H54 (cell line): ENCODE data around the gene ELANE.
"Not testable (repeated sequence)": the region's sequence is repeated elsewhere in the genome, so short reads cannot be mapped to it uniquely, and the experiment has no call there.

Experiments
- DNase-seq: peaks from one replicate; pipeline ENCODE4 v3.0.0; 2011; ENCODE audit warnings: low spot score, mixed read lengths; ENCODE audit not compliant: insufficient read length
- FAIRE-seq: peaks from 3 replicates; lab custom pipeline; 2011; peaks lifted over from hg19 to GRCh38; lab: Jason Lieb, UNC
- POLR2A ChIP-seq: IDR thresholded peaks from 2 replicates; pipeline ENCODE4 v1.6.1; 2011; ENCODE audit warnings: low read depth, mild to moderate bottlenecking, low read length

The ELANE gene

DNA sequence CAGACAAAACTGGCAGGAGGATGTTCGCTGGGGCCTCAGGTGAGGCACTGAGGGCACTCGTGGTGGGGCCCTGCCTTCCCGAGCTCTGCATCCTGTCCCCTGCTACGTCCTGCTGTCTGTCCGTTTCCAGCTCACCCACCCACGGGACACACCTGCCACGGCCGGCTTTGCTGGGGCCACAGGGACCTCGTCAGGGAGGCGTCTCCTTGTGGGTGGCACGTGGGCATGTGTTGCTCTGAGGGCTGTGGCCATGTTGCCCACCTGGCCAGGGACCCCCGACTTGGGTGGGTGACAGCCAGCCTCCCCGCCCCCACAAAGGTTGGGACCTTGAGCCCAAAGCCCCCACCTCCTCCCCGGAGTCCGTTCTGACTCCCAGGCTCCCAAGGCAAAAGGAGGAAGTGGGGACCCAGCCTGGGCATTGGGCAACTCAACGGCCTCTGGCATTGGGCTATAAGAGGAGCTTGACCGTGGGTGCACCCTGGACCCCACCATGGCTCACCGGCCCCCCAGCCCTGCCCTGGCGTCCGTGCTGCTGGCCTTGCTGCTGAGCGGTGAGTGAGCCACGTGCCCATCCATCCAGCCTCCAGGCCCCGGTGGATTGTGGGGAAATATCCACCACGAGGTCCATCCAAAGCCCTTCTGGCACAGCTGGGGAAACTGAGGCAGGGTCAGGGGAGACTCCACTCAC lies 11.4 kb upstream of the ELANE start, which contains the start of gene PRTN3:
TSS of gene PRTN3 (plus strand) at position 481 of the 688 bp plus-strand sequence. CDS start at position 491, 10 bp downstream.
- no peak for TF ChIP-seq POLR2A
- FAIRE-seq, result no peak
- no peak for DNase-seq

DNA sequence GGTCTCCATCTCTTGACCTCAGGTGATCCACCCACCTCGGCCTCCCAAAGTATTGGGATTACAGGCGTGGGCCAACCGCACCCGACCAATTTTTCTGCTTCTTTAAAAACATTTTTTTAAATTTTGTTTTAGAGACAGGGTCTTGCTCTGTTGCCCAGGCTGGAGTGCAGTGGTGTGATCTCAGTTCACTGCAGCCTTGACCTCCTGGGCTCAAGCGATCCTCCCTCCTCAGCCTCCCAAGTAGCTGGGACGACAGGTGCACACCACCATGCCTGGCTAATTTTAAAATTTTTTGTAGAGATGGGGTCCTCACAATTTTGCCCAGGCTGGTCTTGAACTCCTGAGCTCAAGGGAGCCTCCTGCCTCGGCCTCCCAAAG lies 9.3 kb upstream of the ELANE start:
- not testable (repeated sequence) for FAIRE-seq, DNase-seq

DNA sequence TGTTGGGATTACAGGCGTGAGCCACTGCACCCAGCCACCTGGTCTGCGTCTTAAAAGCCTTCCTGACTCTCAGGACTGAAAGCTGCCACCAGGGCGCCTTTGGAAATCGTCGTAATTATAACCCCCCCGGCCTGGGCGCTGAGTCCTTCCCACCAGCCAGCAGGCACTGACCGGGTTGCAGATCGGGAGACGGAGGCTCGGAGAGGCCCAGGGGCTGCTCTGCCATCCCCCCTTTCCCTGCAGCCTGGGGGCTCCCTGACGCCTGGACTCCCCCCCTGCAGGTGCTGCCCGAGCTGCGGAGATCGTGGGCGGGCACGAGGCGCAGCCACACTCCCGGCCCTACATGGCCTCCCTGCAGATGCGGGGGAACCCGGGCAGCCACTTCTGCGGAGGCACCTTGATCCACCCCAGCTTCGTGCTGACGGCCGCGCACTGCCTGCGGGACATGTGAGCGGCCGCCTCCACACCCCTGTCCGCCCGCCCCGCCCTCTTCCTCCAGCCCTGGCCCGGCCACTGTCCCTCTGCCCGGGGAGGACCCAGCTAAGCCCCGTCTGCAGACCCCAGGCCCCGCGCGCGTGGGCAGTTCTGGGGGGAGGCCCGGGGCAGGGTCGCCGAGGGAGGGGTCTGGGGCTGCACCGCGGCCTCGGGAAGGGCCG lies 8.8 kb upstream of the ELANE start:
- DNase-seq (no peak), FAIRE-seq (no peak)
- TF ChIP-seq POLR2A, result no peak

DNA sequence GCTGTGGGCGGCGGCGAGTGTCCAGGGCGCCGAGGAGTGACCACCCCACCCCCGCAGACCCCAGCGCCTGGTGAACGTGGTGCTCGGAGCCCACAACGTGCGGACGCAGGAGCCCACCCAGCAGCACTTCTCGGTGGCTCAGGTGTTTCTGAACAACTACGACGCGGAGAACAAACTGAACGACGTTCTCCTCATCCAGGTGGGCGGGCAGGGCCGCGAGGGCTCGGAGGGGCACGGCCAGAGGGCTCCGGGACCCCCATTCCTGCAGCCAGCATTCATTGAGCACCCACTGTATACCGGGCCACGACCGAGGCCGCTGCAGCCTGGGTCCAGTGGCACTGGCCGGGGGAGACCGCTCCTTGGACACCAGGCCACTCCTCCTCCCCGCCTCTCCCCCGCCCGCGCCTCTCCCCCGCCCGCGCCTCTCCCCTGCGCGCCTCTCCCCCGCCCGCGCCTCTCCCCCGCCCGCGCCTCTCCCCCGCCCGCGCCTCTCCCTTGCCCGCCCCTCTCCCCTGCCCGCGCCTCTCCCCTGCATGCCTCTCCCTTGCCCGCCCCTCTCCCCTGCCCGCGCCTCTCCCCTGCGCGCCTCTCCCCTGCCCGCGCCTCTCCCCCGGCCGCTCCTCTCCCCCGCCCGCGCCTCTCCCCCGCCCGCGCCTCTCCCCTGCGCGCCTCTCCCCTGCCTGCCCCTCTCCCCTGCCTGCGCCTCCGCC lies 8.1 kb upstream of the ELANE start:
- TF ChIP-seq POLR2A, result no peak
- DNase-seq (no peak), FAIRE-seq (no peak)

DNA sequence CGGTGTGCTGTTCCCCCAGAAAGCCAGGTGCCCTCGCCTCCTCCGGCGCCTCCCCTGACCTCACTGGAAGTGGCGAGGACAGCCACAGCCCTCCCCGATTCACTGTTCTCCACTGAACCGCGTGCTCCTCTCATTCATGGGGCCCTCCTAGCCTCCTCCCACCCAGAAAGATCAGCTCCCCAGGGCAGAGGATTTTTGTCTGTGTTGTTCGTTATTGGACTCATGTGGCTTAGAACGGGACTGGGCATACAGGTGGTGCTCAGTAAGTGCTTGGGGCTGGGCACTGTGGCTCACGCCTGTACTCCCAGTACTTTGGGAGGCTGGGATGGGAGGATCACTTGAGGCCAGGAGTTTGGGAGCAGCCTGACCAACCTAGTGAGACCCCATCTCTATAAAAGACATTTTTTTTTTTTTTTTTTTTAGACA lies 7.5 kb upstream of the ELANE start:
- FAIRE-seq (no peak), DNase-seq (no peak)
- no peak for TF ChIP-seq POLR2A

DNA sequence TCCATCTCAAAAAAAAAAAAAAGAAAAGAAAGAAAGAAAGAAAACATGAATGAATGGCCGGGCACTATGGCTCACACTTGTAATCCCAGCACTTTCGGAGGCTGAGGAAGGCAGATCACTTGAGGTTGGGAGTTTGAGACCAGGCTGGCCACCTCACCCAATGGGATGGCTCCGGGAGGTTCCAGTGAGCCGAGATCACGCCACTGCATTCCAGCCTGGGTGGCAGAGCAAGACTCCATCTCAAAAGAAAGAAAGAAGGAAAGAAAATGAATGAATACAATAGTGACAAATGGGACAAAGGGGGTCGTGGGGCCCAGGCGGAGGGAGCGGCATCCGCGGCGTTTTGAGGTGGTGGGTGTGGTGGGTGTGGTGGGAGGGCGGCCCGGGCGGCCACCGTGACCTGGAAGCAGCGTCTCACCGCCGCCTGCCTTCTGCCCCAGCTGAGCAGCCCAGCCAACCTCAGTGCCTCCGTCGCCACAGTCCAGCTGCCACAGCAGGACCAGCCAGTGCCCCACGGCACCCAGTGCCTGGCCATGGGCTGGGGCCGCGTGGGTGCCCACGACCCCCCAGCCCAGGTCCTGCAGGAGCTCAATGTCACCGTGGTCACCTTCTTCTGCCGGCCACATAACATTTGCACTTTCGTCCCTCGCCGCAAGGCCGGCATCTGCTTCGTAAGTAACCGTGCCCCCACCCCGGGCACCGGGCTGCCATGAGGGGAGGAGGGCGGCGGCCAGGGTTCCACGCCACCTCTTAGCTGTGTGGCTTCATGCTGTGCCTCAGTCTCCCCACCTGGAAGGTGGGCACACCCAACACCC lies 6.2 kb upstream of the ELANE start:
- TF ChIP-seq POLR2A, result no peak
- DNase-seq (no peak), FAIRE-seq (no peak)

DNA sequence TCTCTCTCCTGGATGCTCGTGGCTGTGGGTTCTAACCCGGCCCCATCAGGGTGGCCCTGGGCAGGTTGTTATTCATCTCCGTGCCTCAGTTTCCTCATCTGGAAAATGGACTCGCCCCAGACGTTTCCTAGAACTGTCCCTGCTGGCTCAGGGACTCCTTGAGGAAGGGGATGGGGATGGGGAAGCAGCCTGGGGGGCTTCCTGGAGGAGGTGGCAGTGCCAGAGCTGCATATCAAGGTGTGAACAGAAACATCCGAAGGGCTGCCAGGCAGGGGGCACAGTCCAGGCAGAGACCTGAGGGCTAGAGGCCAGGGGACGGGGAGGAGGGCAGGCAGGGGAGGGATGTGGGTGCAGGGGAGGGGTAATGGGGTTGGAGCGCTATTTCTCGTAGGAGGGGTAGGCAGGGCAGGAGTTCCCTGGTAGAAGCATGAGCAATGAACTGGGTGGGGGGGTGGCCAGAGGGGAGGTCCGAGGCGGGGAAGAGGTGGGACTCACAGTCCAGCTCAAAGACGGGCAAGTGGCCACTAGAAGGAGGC lies 3.6 kb upstream of the ELANE start:
- DNase-seq (no peak), FAIRE-seq (no peak)
- no peak for TF ChIP-seq POLR2A

DNA sequence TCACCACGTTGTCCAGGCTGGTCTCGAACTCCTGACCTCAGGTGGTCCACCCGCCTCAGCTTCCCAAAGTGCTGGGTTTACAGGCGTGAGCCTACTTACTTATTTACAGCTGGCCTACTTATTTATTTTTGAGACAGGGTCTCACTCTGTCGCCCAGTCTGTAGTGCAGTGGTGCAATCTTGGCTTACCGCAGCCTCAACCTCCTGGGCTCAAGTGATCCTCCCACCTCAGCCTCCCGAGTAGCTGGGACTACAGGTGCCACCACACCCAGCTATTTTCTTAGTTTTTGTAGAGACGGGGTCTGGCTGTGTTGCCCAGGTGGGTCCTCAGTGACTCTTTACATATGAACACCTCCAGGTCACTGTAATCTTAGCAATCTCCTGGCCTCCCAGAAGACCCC lies 2.9 kb upstream of the ELANE start:
- not testable (repeated sequence) for DNase-seq, FAIRE-seq

DNA sequence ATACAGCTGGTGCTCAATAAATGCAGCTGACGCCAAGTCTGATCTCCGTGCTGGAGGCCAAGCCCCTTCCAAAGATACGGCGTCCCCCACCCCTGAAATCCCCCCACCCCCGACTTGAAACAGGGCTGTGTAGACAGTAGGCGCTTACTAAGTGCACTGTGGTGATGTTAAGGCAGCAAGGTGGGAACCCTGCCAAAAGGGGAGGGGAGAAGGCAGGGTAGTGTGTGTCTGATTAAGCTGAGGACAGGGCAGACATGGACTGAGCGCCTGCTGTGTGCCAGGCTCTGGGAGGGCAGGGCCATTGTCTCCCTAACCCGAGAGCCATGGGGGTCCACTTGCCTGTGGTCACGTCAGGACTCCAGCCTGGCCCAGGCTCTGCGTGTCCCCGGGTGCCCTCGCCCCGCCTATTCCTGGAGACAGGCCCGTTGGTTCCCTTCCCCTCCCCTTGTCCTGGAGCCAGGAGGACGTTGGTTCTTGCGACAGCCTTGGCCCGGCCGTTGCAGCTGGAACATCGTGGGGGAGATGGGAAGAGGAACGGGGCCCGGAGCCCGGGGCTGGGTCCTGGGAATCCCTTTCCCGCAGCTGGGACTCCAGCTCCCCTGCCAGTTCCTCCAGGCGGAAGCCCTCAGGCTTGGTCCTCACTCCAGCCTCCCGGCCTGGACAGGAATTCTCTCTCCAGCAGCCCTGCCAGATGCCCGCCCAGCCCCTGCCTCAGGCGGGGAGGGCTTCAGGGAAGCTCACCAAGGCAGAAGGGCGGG lies 1.7 kb upstream of the ELANE start:
- FAIRE-seq (peak; percentile 90), DNase-seq (peak; percentile 96)
- TF ChIP-seq POLR2A, result peak; percentile 20; the same call in 1 of the 2 replicates

DNA sequence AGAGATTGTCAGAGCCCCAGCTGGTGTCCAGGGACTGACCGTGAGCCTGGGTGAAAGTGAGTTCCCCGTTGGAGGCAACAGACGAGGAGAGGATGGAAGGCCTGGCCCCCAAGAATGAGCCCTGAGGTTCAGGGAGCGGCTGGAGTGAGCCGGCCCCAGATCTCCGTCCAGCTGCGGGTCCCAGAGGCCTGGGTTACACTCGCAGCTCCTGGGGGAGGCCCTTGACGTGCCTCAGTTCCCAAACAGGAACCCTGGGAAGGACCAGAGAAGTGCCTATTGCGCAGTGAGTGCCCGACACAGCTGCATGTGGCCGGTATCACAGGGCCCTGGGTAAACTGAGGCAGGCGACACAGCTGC lies 1.1 kb upstream of the ELANE start:
- no peak for TF ChIP-seq POLR2A
- DNase-seq (no peak), FAIRE-seq (no peak)

DNA sequence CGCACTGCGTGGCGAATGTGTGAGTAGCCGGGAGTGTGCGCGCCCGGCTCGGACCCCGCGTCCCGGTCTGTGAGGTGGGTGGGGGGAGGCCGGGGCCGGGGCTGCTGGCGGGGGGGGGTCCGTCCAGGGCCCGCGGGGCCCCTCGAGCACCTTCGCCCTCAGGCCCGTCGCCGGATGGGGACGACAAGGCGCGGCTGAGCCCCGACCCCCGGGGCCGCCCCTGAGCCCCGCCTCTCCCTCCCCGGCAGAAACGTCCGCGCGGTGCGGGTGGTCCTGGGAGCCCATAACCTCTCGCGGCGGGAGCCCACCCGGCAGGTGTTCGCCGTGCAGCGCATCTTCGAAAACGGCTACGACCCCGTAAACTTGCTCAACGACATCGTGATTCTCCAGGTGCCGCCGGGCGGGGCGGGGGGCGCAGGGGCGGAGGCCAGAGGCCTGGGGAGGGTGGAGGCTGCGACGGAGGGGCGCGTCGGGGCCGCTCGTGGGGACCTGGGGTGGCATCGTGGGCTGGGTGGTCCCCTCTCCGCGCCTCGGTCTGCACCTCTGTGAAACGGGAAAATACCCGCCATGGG lies 997 bp downstream of the ELANE start:
- TF ChIP-seq POLR2A, result no peak
- FAIRE-seq, result no peak

DNA sequence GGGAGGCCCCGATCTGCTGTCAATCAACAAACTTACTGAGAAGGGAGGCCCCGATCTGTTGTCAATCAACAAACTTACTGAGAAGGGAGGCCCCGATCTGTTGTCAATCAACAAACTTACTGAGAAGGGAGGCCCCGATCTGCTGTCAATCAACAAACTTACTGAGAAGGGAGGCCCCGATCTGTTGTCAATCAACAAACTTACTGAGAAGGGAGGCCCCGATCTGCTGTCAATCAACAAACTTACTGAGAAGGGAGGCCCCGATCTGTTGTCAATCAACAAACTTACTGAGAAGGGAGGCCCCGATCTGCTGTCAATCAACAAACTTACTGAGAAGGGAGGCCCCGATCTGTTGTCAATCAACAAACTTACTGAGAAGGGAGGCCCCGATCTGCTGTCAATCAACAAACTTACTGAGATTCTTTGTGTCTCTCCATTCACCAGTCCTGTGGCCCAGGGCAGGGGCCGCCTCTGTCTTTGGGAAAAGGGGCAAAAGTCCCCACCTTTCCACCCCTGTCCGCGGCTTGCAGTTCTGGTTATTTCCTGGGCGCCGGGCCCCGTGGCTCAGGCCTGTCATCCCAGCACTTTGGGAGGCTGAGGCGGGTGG lies 1.6 kb downstream of the ELANE start:
- not testable (repeated sequence) for DNase-seq, FAIRE-seq

More for the DNA sequence above, 997 bp downstream of the ELANE start:
- DNase-seq, result no peak
